DMS 273 treated with DMSO at 0.1 percent for 48 hours (cell line): ENCODE measurements around the gene LDAF1.
"Not testable (repeated sequence)": the region's sequence is repeated elsewhere in the genome, so short reads cannot be mapped to it uniquely, and the experiment has no call there.

Source experiments
- DNase-seq: peaks from one replicate; lab custom pipeline; 2025; lab: John Stamatoyannopoulos, UW

Gene LDAF1

GRCh38 chr16:21195330-21195729, 36.9 kb downstream of the LDAF1 start:
- not testable (repeated sequence) for DNase-seq

DNA sequence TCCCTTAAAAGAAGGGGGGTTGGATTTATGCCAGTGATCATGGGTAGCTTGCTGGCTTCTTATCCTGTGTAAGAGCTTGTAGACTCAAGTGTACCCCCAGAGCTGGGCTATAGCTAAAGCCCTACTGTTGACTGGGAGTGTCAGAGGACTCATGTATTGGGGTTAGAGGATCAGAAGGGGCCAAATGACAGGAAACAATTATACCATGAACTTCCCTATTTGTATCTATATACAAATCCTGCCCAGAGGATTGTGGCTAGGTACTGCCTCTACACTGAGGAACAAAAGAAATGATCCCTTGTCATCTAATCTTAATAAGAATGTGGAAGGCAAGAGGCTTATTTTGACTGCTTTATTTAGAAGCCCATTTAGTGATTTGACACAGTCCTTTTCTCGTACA, 38.6 kb downstream of the LDAF1 start:
- DNase-seq: no peak

GRCh38 chr16:21197621-21198020, 39.1 kb downstream of the LDAF1 start:
- no peak for DNase-seq

DNA sequence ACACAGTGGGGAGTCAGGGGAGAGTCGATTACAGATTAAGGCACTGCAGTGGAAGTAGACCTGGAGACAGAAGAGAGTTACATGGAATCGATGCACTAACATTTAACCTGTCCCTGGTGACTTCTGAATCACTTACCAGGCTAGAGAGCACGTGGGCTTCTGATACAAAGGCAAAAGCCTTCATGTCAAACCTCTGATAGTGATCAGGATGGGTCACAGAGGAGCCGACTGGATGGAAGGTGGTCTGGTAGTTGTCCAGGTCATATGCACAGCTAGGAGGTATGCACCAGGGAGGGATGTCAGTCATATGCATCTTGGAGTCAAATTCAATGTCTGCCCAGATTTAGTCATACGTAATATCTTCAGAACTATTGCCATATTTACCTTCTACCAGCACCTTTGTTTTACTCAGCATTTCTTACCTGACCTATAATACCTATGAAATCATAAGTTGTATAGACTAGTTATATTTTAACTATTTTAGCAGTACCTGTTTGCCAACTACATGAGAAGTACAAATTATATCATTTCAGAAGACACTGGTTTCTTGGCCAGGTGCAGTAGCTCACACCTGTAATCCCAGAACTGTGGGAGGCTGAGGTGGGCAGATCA, 41.2 kb downstream of the LDAF1 start:
- no peak for DNase-seq

- no peak for DNase-seq
Measured at GRCh38 chr16:21203155-21203797, 44.8 kb downstream of the LDAF1 start.

GRCh38 chr16:21205303-21205702, 46.8 kb downstream of the LDAF1 start:
- DNase-seq: no peak

DNA sequence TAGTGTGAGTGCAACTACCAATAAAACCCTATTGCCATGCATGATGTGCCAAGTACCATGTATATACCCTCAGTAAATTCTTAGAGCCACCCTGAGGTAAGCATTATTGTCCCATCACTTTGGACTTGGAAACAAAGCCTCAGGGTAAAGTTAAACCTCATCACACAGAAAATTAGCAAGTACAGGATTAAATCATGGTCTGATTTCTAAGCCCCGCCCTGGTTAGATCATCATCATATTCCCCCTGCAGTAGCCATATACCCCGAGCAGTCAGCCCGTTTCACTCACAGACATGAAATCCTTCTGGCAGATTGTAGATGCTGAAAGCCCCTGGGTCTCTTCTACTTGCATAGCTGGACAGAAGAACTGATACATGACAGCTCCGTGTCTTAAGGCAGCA, 48.1 kb downstream of the LDAF1 start:
- no peak for DNase-seq

DNA sequence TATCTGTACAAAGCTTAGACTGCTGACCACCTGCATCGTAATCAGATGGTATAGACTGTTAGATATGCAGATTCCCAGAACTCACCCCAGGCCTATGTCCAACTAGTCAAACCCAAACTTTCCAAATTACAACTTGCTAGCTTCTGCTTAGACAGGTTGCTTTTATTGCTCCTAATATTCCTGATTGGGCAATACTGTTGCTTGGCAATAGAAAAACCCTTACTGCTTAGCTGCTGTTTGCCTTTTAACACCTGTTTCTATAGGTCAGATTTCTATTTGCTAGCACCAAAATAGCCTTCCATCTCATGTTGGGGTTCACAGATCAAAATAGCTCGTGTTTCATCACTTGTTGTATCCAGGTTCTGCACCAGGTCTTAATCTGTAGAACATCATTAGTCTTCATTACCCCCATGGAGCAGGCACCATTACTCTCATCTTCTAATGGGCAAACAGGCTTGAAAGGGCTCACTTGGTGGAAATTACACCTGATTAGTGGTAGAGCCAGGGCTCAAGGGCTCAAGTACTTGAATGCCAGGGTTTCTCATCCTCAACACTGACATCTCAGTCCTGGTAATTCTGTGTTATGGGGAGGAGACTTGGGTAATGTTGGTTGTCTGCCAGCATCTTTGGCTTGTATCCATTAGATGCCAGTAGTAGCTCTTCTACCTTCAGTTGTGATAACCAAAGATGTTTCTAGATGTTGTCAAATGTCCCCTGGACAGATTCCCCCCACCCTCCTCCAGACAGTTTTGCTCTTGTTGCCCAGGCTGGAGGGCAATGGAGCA, 50.2 kb downstream of the LDAF1 start:
- DNase-seq: no peak

DNA sequence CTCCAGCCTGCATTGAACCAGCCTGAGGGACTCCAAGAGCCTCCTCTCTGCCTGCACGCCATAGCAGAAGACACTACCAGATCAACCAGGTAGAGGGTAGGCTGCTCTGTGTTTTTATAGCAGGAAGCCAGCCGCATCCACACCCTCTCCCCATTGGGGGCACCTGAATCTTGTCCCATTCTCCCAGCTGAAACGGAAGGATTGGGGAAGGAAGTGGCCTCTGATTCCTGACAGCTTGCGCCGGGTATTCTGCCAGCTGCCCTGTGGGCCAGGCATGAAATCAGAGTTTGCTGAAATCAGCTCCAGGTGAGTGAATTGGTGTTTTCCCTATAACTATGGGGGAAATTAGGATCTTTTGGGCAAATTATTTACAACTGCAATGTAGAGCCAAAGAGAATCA, 53.0 kb downstream of the LDAF1 start, which contains the start of gene ZP2:
ZP2 (minus strand) TSS at position 89 of the 400 bp plus-strand sequence; CDS start at position 62, 27 bp downstream.
- DNase-seq: no peak

GRCh38 chr16:21214086-21214485, 55.6 kb downstream of the LDAF1 start:
- DNase-seq: no peak

- no peak for DNase-seq
Measured at GRCh38 chr16:21217121-21217520, 58.6 kb downstream of the LDAF1 start.

DNA sequence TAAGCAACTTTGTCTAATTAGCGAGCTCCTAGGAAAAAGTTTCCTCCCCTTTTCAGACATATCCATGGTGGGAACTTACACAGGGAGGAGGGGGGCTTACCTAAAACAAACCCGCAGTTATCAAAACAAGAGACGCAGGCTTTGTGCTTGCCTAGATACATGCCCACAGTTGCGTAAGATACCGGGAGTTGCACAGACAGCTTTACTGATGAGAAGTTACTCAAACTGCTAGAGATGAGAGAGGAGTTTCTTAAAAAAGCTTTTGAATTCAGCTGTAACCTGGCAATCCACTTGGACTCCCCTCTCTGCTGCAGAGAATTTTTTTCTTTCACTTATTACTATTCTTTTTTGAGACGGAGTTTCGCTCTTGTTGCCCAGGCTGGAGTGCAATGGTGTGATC, 59.7 kb downstream of the LDAF1 start:
- DNase-seq: no peak

- no peak for DNase-seq
Measured at GRCh38 chr16:21219551-21219950, 61.1 kb downstream of the LDAF1 start.

DNA sequence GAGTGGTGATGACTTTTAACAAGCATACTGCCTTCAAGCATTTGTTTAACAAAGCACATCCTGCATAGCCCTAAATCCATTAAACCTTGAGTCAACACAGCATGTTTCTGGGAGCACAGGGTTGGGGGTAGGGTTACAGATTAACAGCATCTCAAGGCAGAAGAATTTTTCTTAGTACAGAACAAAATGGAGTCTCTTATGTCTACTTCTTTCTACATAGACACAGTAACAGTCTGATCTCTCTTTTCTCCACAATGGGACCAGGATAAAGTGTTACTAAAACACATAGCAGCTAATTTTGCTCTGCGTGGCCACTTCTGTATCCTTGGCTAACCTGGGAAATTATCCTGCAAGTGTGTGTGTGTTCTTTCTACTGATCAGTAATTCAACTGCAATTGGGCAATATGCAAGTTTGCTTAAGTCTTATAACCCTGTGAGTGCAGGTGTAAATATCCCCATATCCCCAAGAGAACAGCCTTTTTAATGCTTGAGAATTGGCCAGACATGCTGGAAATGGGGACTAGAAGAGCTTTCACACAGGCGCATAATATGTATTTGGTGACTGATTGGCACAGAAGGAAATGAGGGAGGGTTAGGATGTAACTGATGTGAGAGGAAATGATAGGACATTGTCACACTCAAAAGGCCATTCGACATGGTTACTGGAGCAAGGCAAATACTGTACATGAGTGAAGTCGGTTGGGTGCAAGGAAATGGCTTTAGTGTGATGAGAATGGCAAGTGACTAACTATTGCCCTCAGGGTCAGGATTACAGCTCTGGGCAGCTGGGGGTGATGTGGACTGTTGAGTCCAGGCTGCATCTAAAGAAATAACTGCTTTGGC, 64.2 kb downstream of the LDAF1 start:
- no peak for DNase-seq

DNA sequence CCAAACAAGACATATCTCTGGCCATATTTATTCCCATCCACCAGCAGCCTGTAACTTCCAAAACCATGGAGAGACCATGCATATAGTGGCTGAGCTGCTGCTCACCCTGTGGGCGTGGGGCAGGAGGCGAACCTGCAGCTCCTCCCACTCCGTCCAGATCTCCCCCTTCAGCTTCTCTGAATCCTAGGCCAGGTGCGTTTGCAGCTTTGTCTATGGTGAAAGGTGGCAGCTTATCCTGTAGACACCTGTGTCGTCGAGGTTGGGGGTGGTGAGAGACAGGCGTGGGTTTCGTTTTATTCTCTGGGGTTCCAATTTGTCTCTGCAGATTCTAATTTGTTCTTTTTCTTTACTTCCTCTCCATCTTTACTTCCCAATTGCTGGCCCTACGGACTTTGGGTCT, 65.3 kb downstream of the LDAF1 start:
- DNase-seq: no peak

- no peak for DNase-seq
Measured at GRCh38 chr16:21224800-21225199, 66.3 kb downstream of the LDAF1 start.

GRCh38 chr16:21226749-21227148, 68.3 kb downstream of the LDAF1 start:
- DNase-seq: peak; percentile 15

DNA sequence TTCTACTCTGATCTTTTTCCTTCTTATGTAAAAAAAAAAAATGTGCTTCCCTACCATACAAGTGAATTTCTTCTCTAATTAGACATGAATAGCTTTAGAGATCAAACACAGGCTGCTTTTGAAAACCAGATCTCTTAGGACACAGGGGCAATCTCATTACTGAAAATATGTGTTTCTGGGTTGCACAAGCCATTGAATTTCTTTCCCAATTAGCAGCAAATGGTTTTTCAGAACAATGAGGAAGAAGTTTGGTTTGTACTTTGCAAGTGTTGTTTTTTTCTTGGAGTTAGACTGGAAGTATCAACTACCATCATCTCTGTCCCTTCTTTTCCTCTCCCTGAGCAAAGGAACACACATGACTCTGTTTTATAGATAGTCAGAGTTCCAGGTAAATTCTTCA, 69.4 kb downstream of the LDAF1 start:
- DNase-seq: no peak

DNA sequence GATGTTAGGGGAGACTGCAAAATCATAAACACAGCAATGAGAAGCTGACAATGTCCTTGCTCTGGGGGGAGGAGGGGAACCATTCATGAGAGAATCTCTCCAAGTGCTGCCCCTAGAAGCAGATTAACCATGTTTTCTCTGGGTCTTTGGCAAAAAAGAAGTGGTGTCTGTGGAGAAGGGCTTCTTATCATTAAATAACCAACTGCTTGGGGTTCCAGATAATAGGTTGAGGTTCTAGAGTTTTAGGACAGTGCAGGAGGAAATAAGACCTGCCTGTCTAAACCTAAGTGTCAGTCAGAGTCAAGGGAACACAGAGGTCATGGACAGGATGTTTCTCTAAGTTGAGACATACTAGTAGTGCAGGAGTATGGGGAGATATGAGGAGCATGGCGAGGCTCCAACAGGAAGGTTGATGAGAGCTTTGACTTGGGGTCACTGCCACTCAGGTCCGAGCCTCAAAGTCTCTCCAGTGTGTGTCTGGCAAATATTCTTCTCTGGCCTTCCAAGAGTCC, 69.9 kb downstream of the LDAF1 start:
- no peak for DNase-seq
